IPS-NIHi11 (cell line): Measurements from ENCODE around the gene NRDC.

Source experiments
- DNase-seq: peaks from one replicate; pipeline ENCODE4 v3.0.0; 2012; ENCODE audit warnings: mixed read lengths, low spot score

Gene NRDC

DNA sequence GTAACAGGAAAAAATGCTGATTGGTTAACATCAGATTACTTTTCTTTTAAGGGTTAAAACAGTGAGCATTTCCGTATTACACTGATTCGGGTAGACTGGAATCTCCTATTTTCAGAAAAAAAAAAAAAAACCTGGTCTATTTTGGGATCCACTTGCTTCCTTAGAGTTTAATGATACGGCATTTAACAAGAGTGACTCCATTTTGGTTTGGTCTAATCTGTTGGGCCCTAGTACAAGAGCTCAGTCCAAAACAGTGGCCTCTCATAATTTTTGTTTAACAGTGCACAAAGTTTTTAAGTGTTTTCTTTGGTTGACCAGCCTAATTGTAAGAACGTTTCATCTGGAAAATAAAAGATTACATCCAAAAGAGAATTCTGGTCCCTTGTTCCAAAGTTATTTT, 120.2 kb downstream of the NRDC start:
- no peak for DNase-seq

DNA sequence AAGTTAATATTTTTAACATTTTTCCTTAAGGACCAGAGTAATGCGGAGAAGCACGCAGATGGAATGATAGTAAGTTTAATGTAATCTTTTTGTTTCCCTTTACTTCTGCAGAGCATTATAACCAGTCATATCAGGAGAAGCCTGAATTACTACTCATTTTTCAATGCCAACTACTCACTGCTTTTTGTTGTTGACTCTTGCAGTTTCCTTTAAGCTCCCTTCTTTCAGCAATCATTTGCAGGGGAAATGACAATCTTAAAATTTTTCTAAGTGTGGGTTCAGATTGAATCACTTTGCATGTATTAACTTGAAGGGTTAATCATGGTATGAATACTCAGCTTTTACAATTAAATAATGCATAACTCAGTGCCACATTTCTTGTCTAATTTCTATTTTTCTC, 122.2 kb downstream of the NRDC start:
- no peak for DNase-seq

DNA sequence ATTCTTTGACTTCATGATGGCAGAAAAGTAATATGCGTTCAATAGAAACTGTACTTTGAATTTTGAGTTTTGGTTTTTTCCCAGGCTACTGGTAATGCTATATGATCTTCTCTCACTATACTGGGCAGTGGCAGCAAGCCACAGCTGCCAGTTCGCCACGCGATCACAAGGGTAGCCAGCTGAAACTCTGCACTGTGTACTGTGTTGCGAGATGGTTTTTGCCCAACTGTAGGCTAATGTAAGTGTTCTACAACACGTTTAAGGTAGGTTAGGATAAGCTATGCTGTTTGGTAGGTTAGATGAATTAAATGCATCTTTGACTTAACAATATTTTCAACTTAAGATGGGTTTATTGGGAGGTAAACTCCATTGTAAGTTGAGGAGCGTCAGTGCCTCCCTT, 123.1 kb downstream of the NRDC start:
- DNase-seq, result no peak

DNA sequence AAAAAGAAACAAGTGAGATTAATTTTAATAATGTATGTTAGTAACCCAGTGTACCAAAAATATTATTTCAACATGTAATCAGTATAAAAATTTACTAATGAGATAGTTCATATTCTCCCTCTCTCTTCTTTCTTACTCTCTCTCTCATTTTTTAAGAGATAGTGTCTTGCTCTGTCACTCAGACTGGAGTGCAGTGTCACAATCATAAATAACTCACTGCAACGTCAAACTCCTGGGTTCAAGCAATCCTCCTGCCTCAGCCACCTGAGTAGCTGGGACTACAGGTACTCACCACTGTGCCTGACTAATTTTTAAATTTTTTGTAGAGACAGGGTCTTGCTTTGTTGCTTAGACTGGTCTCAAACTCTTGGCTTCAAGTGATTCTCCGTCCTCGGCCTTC, 123.9 kb downstream of the NRDC start:
- DNase-seq, result no peak

DNA sequence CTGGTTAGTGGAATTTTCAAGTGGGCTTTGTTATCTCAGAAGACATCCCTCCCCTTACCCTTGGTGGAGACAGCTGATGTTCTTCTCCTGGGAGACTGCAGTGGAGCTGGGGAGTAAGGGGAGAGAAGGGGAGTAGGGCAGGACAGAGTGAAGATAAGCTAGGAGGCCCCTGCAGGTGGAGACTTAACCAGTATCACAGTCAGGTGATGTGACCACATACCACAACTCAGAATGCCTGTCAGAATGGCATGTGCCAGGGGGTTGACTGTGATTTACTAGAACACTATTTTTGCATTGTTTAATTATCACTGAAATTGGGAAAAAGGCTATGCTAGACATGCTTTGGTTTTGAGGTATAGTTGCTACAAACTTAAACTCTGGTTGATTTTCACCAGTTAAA, 124.6 kb downstream of the NRDC start:
- DNase-seq, result no peak

DNA sequence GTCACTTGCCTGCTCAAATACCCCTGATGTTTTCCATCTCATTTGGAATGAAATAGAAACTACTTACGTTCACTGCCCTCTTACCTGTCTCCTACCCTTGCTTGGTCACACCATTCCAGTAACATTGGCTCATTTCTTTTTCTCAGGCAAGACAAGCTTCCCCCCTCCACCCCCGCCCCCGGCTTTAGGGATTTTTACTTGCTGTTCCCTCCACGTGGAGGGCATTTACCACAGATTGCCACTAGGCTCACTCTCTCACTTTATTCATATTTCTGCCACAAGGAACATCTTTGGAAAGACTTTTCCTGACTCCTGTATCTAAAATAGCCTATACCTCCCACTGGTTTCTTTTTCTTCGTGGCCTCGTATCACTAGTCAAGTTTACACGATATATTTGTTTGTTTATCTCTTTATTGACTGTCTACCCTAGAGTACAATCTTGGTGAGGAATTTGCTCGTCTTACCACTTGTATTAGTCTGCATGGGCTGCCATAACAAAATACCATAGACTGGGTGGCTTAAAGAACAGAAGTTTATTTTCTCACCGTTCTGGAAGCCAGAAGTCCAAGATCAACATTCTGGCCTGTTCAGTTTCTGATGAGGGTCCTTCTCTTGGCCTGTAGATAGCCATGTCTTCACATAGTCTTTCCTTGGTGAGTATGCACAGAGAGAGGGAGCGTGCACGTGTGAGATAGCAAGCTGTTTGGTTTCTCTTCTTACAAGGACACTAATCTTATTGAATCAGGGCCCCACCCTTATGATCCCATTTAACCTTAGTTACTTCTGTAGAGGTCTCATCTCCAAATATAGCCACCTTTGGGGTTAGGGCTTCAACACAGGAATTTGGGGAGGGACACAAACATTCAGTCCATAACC, 126.2 kb downstream of the NRDC start:
- DNase-seq, result no peak

DNA sequence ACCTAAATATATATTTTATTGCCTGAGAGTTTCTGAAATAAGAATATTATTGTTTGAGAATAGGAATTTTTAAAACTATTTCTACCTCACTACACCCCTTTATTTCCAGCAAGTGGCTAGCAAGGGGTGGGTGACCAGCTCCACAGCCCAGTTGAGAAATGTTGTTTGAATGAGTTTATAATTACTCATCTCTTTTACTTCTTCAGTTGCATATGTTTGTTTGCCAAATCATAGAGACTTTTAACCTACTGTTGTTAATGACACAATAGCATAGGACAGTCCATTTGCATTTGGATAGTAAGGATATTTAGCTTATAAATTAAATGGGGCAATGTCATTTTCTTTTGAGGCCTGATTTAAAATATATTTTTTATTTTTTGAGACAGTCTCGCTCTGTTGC, 127.8 kb downstream of the NRDC start:
- DNase-seq, result no peak

DNA sequence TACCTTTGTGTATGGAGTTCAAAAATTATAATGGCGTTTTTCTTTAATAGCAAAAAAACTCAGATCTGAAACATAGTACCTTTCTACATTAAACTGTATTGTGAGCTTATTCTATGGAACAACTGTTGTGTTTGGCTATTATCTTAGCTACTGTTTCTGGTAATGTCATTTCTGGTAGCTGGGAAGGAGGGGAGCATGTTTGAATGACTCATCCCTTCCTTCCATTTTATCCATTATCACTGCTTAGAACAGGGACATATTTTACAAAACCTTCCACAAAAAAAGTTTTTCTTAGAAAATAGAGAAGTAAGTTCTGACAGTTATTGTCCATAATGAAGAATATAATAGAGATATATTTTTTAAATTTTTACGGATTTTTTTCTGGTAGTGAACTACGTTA, 128.3 kb downstream of the NRDC start:
- DNase-seq, result no peak

DNA sequence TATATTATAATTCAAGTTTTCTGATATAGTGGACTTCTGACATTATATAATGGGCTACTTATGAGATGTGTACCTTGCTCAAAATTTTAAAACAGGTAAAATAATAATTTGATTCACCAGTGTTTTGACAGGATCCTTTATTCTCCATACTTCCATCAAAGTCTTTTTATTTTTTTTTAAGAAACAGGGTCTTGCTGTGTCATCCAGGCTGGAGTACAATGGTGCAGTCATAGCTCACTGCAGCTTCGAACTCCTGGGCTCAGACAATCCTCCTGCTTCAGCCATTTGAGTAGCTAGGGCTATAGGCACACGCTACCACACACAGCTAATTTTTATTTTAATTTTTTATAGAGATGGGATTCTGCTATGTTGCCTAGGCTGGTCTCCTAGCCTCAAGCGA, 129.4 kb downstream of the NRDC start:
- no peak for DNase-seq

DNA sequence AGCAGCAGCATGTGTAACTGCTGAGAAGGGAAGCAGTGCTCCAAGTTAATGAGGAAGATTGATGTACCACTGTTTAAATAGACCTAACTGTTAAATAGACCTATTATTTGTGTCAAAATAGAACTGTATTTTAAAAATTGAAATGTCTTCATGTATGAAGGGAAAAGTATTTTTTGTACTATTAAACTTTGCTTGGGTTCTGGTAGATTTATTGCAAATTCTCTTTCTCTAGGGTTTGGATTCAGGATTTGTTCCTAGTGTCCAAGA, 133.3 kb downstream of the NRDC start:
- no peak for DNase-seq

DNA sequence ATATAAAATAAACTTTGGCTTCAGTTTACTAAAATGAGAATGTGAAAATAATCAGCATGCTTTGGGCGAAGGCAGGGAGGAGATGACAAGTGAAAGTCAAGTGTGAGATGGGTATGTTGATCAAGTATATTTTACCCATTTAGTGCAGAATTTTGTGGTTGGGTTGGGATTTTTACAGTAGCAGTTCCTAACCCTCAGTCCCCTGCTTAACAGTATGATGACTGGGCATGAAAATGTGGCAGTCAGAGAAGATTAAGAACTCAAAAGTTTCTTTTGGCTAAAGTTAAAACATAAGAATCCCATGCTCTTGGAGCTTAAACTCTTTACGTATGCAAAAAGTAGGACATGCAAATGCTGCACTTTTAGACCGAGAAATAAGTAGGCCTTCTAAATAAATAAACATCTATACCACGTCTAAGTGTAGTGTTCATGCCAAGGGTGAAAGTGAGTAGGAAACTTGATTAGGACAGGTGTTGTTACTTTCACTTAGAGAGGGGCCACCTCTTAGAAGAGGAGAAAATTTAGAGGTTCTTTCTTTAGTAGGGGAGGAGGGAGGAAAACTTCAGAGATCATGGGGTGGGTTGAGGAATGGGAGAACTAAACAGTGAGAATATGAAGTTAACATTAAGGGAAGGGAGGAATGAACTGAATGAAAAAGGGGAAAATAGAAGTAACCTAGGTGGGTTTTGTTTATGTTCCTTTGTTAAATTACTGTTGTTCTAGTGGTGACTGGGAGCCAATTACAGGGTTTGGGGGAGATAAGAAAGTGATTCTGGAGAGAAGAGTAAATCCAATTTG, 133.8 kb downstream of the NRDC start:
- no peak for DNase-seq

DNA sequence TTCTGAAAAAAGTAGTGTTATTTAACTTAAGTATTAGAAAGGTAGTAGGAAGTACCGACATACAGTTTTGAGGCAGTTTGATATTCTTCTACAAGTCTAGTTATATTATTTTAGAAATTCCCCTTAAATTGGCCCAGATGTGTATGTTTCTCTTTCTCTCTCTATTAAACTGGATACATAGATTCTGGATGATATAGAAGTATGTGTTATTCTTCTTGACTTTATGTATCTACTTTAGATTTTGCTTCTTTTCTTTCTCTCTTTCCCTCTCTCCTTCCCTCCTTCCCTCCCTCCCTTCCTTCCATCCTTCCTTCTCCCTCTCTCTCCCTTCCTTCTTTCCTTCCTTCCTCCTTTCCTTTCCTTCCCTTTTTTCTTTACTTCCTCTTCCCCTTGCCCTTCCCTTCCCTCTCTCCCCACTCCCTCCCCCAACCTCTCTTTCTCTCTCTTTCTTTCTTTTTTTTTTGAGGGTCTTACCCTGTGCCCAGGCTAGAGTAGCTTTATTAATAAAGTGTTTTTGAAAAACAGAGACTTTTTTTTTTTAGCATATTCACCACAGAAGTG, 137.3 kb downstream of the NRDC start:
- DNase-seq, result no peak

DNA sequence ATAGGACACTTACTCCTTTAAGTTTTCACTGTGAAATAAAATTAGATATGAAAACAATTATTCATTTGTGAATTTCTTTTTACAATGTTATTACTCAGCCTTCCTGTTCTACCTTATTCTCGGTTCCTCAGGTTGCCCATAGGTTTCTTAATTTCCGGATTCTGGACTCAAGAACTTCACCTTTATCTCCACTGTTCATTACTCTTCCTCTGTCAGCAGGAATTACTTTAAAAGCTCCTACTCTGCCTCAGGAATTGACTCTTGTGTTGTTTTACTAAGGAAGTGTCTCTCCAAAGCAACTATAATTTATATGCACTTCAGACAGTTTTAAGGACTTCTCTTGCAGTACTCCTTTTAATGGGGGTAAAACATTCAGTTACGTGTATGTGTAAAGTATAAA, 137.9 kb downstream of the NRDC start:
- DNase-seq, result no peak
